ENCODE data around the gene ROGDI.

Gene ROGDI

GRCh38 chr16:4813251-4814003 is 11.0 kb upstream of the ROGDI start:
- DNase-seq = no peak

- DNase-seq = no peak
Observed at GRCh38 chr16:4811773-4812172, 9.3 kb upstream of the ROGDI start.

- no peak for DNase-seq
Observed at GRCh38 chr16:4811242-4811641, 8.8 kb upstream of the ROGDI start.

GRCh38 chr16:4806280-4806679 is 3.8 kb upstream of the ROGDI start:
- no peak for DNase-seq

GRCh38 chr16:4805231-4805630 is 2.8 kb upstream of the ROGDI start:
- DNase-seq = no peak

GRCh38 chr16:4803898-4804762 is 1.7 kb upstream of the ROGDI start:
- DNase-seq = no peak

GRCh38 chr16:4803401-4803844 is 990 bp upstream of the ROGDI start:
- no peak for DNase-seq

GRCh38 chr16:4802659-4803287 is 340 bp upstream of the ROGDI start:
- peak; percentile 88 for DNase-seq

GRCh38 chr16:4801051-4801961 is 1.1 kb downstream of the ROGDI start:
- DNase-seq = no peak

- DNase-seq = no peak
Observed at GRCh38 chr16:4800290-4801041, 2.0 kb downstream of the ROGDI start.

GRCh38 chr16:4799171-4799855 is 3.1 kb downstream of the ROGDI start:
- no peak for DNase-seq

- no peak for DNase-seq
Observed at GRCh38 chr16:4798456-4798855, 4.0 kb downstream of the ROGDI start.

- DNase-seq = no peak
Observed at GRCh38 chr16:4797805-4798252, 4.6 kb downstream of the ROGDI start.

- DNase-seq = no peak
Observed at GRCh38 chr16:4796982-4797804, 5.2 kb downstream of the ROGDI start.

- DNase-seq = no peak
Observed at GRCh38 chr16:4795828-4796572, 6.4 kb downstream of the ROGDI start.

- no peak for DNase-seq
Observed at GRCh38 chr16:4795181-4795827, 7.1 kb downstream of the ROGDI start, which contains the start of gene SMIM22. TSS of gene SMIM22 (plus strand) at chr16:4795369. CDS start at chr16:4795735, 366 bp downstream.

- no peak for DNase-seq
Observed at GRCh38 chr16:4792951-4793513, 9.4 kb downstream of the ROGDI start.

- no peak for DNase-seq
Observed at GRCh38 chr16:4790871-4791270, 11.6 kb downstream of the ROGDI start.
